ENCODE results near the gene ITGA2.
"Not testable (repeated sequence)": the region's sequence is repeated elsewhere in the genome, so short reads cannot be mapped to it uniquely, and the experiment has no call there.

ITGA2 gene

GRCh38 chr5:52989025-52989780, at the start of gene ITGA2:
Gene ITGA2, plus strand, starts transcription at chr5:52989352. Its CDS starts 117 bp downstream, at chr5:52989469.
- no peak for DNase-seq (ENCODE audit: low spot score)

- no peak for DNase-seq (ENCODE audit: low spot score)
Measured at GRCh38 chr5:52943285-52943684, 45.9 kb upstream of the ITGA2 start.

GRCh38 chr5:52943808-52944207, 45.3 kb upstream of the ITGA2 start:
- no peak for DNase-seq (ENCODE audit: low spot score)

GRCh38 chr5:52945040-52945439, 44.1 kb upstream of the ITGA2 start:
- no peak for DNase-seq (ENCODE audit: low spot score)

DNA sequence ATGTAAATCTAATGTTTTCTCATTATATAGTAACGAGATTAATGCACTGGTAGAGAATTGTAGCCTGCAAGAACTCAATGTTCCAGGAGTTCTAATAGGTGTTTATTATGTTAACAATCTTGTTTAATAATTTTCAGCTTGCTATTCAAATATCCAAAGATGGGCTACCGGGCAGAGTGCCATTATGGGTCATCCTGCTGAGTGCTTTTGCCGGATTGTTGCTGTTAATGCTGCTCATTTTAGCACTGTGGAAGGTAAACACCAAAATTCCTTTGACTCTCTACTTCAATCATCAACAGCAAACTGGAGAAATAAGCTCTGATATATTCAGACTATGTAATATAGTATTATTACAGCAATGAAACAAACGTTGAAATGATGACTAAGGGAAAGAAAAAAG, 41.9 kb upstream of the ITGA2 start:
- no peak for DNase-seq (ENCODE audit: low spot score)

DNA sequence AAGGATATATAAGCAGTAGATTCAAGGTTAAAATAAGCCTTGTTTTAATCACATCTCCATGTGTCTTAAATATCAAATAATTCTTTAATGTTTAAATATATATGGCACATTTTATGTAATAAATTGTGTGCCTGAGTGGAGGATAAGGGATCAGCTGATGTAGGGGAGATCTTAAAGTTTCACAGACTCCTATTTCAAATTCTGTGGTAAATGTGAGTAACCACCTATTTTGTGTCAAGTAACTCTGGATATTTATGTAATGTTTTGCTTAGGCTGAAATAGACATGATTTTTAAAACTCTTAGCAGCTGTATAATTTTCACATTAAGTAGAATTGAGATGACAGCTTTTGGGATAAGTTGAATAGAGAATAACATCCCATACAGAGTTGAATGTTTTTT, 41.3 kb upstream of the ITGA2 start:
- no peak for DNase-seq (ENCODE audit: low spot score)

DNA sequence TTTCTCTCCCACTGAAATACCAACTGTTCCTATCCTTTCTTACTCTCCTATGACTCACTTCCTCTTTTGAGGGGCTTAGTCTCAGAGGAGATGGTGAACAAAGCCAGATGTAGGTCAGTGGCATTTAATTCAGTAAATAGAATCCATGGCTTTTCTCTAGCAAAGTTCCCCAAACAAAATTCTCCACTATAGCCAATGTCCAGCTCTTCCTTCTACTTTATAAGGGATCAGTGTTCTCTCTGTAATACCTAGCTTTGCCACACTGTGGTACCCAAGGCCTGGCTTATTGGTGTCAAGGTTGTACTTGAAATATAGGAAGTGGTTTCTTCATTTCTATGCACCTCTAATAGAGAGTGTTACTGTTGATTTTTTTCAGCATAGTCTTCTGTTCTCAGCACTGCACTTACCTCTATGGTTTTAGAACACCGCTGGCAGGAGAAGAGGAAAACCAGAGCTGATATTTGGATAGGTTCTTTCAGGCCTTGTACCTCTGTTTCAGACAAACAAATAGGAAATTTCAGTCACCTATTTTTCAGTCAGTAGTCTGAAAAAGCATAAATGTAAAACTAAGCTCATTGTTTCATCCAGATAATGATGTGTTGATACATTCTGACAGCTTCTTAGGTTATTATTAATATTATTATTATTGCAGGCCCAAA, 40.6 kb upstream of the ITGA2 start:
- DNase-seq (ENCODE audit: low spot score), result peak; percentile 56

- DNase-seq (ENCODE audit: low spot score), result no peak
Measured at GRCh38 chr5:52950686-52951085, 38.5 kb upstream of the ITGA2 start.

GRCh38 chr5:52952483-52952882, 36.7 kb upstream of the ITGA2 start:
- no peak for DNase-seq (ENCODE audit: low spot score)

DNA sequence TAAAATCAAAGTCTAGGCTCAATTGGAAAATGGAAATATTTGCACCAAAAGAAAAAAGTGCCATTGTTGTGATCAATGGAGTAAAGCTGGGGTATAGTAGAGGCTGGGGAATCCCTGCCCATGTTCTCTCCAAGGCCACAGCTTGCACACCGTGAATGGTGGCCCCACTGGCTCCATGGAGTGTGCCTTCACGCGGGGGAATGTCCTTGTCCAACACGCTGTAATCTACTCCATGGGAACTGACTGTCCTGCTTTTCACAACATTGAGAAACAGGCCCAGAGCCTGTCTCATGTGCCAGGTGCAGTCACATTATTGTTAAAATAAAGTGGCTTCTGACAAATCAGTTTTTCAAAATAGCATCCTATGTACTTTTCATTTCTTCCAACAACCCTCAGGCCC, 33.1 kb upstream of the ITGA2 start:
- DNase-seq (ENCODE audit: low spot score), result no peak

GRCh38 chr5:52956915-52957747, 32.0 kb upstream of the ITGA2 start:
- DNase-seq (ENCODE audit: low spot score), result no peak

DNA sequence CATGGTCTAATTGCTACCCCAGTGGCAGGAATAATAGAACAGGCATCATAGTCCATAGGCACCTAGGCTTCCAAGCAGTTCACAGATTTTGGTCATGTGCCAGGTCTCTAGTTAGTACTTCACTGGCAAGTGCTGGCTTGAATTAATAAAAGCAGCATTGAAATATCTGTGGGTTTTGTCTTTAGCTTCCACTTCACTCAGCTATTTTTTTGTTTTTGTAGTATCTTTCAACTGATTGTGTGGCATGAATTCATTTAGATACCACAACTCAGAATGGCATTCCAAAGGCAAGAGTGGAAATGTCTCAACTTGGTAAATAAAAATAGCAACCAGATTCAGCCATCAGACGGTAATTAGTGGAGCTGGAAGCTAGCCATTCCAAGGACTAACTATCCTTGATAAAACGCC, 27.9 kb upstream of the ITGA2 start:
- no peak for DNase-seq (ENCODE audit: low spot score)

DNA sequence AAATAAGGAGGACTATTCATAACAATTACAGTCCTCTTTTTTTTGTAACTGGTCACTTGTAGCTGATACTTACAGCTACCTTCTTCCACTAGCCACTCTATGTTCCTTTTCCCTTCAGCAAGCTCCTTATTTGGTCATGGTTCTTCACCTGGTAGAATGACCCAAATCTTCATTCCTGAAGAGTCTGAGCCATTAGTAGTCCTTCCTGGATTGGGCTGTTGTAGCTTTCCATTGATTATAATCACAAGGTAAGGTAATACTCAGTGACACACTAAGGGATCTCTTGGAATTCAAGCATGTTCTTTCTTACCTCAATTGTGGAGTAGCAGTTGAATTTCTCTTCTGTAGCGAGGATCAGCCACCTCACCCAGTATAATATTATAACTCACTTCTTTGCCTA, 25.5 kb upstream of the ITGA2 start:
- DNase-seq (ENCODE audit: low spot score), result no peak

DNA sequence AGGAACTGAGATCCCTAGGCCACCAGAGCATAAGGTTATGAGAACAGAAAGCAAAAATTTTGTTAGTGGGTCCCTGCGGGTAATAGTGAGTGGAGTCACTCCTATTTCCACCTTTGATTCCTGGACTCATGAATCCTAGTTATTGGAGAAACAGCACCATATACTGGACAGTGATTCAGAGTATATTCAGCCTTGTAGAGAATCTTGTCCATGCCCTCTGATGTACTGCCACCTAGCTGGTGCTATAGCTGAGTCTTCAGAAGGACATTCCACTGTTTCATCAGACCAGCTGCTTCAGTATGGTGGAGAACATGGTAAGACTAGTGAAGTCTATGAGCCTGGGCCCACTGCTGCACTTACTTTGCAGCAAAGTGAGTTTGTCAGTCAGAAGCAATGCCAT, 25.0 kb upstream of the ITGA2 start:
- DNase-seq (ENCODE audit: low spot score), result no peak

DNA sequence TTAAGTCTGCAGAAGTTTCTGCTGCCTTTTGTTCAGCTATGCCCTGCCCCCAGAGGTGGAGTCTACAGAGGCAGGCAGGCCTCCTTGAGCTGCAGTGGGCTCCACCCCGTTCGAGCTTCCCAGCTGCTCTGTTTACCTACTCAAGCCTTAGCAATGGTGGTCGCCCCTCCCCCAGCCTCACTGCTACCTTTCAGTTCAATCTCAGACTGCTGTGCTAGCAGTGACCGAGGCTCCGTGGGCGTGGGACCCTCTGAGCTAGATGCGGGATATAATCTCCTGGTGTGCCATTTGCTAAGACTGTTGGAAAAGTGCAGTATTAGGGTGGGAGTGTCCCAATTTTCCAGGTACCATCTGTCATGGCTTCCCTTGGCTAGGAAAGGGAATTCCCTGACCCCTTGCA, 13.0 kb upstream of the ITGA2 start:
- not testable (repeated sequence) for DNase-seq (ENCODE audit: low spot score)

DNA sequence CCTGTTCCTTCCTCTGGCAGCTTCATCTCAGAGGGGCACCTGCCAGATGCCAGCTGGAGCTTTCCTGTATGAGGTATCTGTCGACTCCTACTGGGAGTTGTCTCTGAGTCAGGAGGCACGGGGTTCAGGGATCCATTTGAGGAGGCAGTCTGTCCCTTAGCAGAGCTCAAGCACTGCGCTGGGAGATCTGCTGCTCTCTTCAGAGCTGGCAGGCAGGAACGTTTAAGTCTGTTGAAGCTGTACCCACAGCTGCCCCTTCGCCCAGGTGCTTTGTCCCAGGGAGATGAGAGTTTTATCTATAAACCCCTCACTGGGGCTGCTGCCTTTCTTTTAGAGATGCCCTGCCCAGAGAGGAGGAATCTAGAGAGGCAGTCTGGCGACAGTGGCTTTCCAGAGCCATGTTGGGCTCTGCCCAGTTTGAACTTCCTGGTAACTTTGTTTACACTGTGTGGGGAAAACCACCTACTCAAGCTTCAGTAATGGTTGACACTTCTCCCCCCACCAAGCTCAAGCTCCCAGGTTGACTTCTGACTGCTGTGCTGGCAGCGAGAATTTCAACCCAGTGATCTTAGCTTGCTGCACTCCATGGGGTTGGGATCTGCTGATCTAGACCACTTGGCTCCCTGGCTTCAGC, 11.8 kb upstream of the ITGA2 start:
- no peak for DNase-seq (ENCODE audit: low spot score)

- DNase-seq (ENCODE audit: low spot score), result no peak
Measured at GRCh38 chr5:52981507-52981906, 7.6 kb upstream of the ITGA2 start.

- no peak for DNase-seq (ENCODE audit: low spot score)
Measured at GRCh38 chr5:52983731-52984636, 5.2 kb upstream of the ITGA2 start.

DNA sequence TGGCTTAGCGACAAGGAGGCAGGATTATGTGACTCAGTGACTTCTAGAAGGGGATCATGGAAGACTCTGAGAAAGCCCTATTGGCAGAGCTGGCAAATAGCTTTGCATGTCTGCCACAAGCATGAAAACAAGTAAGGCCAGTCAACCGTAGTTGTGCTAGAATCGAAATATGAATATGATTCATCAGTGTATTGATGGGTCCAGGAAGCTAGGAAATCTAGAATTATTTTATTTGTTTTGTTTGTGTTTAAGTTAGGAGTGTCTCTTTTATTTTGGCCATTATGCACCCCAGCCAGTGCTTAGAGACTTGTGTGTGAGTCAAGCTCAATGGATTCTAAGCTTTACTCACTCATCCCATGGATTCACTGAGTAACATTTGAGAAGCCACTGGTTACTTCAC, 3.8 kb upstream of the ITGA2 start:
- no peak for DNase-seq (ENCODE audit: low spot score)

GRCh38 chr5:52987711-52988331, 1.3 kb upstream of the ITGA2 start:
- no peak for DNase-seq (ENCODE audit: low spot score)

All from cerebellar cortex (tissue), 1 donor.